GM10248 (cell line): Measurements from ENCODE around the gene FKBP5.

Source experiments
- CTCF ChIA-PET: fragments of 300-600 bp; sonication (Branson Sonifier 250); formaldehyde crosslinking; extraction: SDS; loops from one replicate; lab custom pipeline; 2021; ENCODE audit warnings: antibody characterized with exemption; lab: Yijun Ruan, JAX
- POLR2A ChIA-PET: fragments of 350-650 bp; sonication (Branson Sonifier 250); formaldehyde crosslinking; extraction: SDS; loops from one replicate; lab custom pipeline; 2020; ENCODE audit warnings: antibody characterized with exemption; lab: Yijun Ruan, JAX
- DNase-seq: peaks from one replicate; pipeline ENCODE4 v3.0.0; 2012; ENCODE audit errors: extremely low spot score
- CTCF ChIP-seq: IDR thresholded peaks from 2 replicates; pipeline ENCODE4 v1.5.1; 2012; ENCODE audit warnings: mild to moderate bottlenecking, low read depth; ENCODE audit errors: extremely low read depth, missing control alignments, control extremely low read depth

FKBP5 gene

GRCh38 chr6:35620706-35621105 is 68.0 kb downstream of the FKBP5 start:
- no peak for DNase-seq
- POLR2A ChIA-PET: no interaction called here
- CTCF ChIA-PET: interaction anchor here (1.8 to 2.4 kb wide), 2 partner anchors 10 to 116 kb away, joined by 3 to 11 read pairs; partner anchors contain the start of gene ARMC12
- no peak for TF ChIP-seq CTCF

GRCh38 chr6:35613762-35614161 is 75.0 kb downstream of the FKBP5 start:
- CTCF ChIA-PET: interaction anchor here (1.1 kb wide), 1 partner anchor 99 kb away, joined by 3 read pairs; no protein-coding TSS in a partner anchor
- POLR2A ChIA-PET: no interaction called here
- TF ChIP-seq CTCF: no peak
- no peak for DNase-seq

GRCh38 chr6:35611240-35611639 is 77.5 kb downstream of the FKBP5 start:
- TF ChIP-seq CTCF: no peak
- POLR2A ChIA-PET: no interaction called here
- CTCF ChIA-PET: interaction anchor here (1.4 to 5.9 kb wide), 3 partner anchors 10 to 126 kb away, joined by 4 to 24 read pairs (median 5); partner anchors contain the start of gene ARMC12
- DNase-seq: no peak

GRCh38 chr6:35610830-35611229 is 77.9 kb downstream of the FKBP5 start:
- ChIA-PET CTCF (interaction anchor here (2.3 to 5.9 kb wide), 2 partner anchors 10 to 126 kb away, joined by 5 to 24 read pairs; partner anchors contain the start of gene ARMC12), POLR2A (no interaction called here)
- no peak for DNase-seq
- TF ChIP-seq CTCF: no peak

GRCh38 chr6:35609588-35609987 is 79.1 kb downstream of the FKBP5 start:
- CTCF ChIA-PET: interaction anchor here (1.3 to 5.9 kb wide), 3 partner anchors 8 to 127 kb away, joined by 3 to 24 read pairs (median 5); partner anchors contain the start of gene ARMC12
- POLR2A ChIA-PET: no interaction called here
- TF ChIP-seq CTCF: no peak
- no peak for DNase-seq

GRCh38 chr6:35607517-35608233 is 81.0 kb downstream of the FKBP5 start:
- CTCF ChIA-PET: interaction anchor here (0.7 to 5.9 kb wide), 5 partner anchors 9 to 129 kb away, joined by 3 to 24 read pairs (median 3); partner anchors contain the start of gene ARMC12
- no peak for TF ChIP-seq CTCF
- POLR2A ChIA-PET: no interaction called here
- DNase-seq: no peak
